ENCODE results near the gene GNPTAB.

- TF ChIP-seq EZH2 (IDR thresholded peaks at IDR 0.05; ENCODE audit: borderline replicate concordance, low read depth, low read length, severe bottlenecking) (no peak), CTCF (IDR thresholded peaks at IDR 0.05; ENCODE audit: borderline replicate concordance, extremely low read depth, low read length, poor library complexity, severe bottlenecking) (no peak)
Observed at GRCh38 chr12:101863981-101864380, 33.2 kb upstream of the GNPTAB start.
